ENCODE data around the gene PTPN1. TPM values are rescaled to one million over a fixed set of nuclear protein-coding genes. Genes with fewer than 3 reads are reported as not detected.

The PTPN1 gene
- total RNA-seq, 1 donor from 2014 or later, result 43.8 TPM

DNA sequence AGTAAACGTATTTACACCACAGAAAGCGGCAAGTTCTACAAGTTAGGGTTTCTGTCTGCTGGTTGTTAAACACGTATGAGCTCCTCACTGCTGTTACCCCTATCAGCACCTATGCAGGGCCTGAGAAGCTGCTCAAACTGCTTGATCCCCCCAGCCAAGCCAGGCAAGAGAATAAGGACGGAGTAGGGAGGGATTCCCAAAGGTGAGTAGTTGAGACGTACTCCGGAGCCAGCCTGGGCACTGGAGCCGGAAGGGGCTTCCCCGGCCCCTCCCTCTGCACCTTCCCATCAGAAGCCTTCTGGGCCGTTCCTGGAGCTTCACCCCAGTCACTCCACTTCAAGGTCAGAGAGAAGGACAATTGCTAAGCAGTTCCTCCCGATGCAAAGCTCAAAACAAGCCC, 123.2 kb downstream of the PTPN1 start:
- H3K4me1 Mint-ChIP-seq, result peaks cover 30% of the 10 kb centered on the region

GRCh38 chr20:50634191-50634590, 124.0 kb downstream of the PTPN1 start:
- Mint-ChIP-seq H3K27me3 (ENCODE audit: low read depth) (peaks cover 3% of the 10 kb centered on the region), H3K36me3 (ENCODE audit: low read depth) (no peaks in the 10 kb centered on the region), H3K27ac (ENCODE audit: unreplicated experiment) (no peak overlapping the region), H3K9me3 (no peaks in the 10 kb centered on the region), H3K4me1 (peaks cover 32% of the 10 kb centered on the region), H3K4me3 (no peak overlapping the region)
- DNase-seq (ENCODE audit: low read depth, low spot score), result no peak
- TF ChIP-seq, protein P1, sequence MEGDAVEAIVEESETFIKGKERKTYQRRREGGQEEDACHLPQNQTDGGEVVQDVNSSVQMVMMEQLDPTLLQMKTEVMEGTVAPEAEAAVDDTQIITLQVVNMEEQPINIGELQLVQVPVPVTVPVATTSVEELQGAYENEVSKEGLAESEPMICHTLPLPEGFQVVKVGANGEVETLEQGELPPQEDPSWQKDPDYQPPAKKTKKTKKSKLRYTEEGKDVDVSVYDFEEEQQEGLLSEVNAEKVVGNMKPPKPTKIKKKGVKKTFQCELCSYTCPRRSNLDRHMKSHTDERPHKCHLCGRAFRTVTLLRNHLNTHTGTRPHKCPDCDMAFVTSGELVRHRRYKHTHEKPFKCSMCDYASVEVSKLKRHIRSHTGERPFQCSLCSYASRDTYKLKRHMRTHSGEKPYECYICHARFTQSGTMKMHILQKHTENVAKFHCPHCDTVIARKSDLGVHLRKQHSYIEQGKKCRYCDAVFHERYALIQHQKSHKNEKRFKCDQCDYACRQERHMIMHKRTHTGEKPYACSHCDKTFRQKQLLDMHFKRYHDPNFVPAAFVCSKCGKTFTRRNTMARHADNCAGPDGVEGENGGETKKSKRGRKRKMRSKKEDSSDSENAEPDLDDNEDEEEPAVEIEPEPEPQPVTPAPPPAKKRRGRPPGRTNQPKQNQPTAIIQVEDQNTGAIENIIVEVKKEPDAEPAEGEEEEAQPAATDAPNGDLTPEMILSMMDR (conservative IDR thresholded peaks at IDR 0.05), result no peak

More for the DNA sequence above, 123.2 kb downstream of the PTPN1 start:
- H3K27me3 Mint-ChIP-seq (ENCODE audit: low read depth), result peaks cover 3% of the 10 kb centered on the region
- TF ChIP-seq, protein P1 (conservative IDR thresholded peaks at IDR 0.05), result no peak
- H3K36me3 Mint-ChIP-seq (ENCODE audit: low read depth), result no peaks in the 10 kb centered on the region
- no peaks in the 10 kb centered on the region for H3K9me3 Mint-ChIP-seq
- no peak overlapping the region for H3K27ac Mint-ChIP-seq (ENCODE audit: unreplicated experiment)
- no peak overlapping the region for H3K4me3 Mint-ChIP-seq
- DNase-seq (ENCODE audit: low read depth, low spot score), result no peak

Small RNA genes lying within 50 kb of the gene (microRNA-seq; reads per million reads assigned to microRNA genes)
- gene MIR1302-5 (not detected), gene MIR645 (not detected)

Other genes with a start within 250 kb of the PTPN1 start
- gene RIPOR3, start 181.2 kb downstream of the PTPN1 start, total RNA-seq, result 0.43 and 0.44 TPM in 2 replicates
- gene PARD6B, start 221.2 kb downstream of the PTPN1 start, total RNA-seq, result 9.5 and 9.8 TPM in 2 replicates

All from neural crest cell (in vitro differentiated cells).